ENCODE results near the gene HERC3. TPM values are rescaled to one million over a fixed set of nuclear protein-coding genes. Genes with fewer than 3 reads are reported as not detected.

HERC3 gene
- total RNA-seq, 1 experiment from 2014 or later = 5.5 TPM

DNA sequence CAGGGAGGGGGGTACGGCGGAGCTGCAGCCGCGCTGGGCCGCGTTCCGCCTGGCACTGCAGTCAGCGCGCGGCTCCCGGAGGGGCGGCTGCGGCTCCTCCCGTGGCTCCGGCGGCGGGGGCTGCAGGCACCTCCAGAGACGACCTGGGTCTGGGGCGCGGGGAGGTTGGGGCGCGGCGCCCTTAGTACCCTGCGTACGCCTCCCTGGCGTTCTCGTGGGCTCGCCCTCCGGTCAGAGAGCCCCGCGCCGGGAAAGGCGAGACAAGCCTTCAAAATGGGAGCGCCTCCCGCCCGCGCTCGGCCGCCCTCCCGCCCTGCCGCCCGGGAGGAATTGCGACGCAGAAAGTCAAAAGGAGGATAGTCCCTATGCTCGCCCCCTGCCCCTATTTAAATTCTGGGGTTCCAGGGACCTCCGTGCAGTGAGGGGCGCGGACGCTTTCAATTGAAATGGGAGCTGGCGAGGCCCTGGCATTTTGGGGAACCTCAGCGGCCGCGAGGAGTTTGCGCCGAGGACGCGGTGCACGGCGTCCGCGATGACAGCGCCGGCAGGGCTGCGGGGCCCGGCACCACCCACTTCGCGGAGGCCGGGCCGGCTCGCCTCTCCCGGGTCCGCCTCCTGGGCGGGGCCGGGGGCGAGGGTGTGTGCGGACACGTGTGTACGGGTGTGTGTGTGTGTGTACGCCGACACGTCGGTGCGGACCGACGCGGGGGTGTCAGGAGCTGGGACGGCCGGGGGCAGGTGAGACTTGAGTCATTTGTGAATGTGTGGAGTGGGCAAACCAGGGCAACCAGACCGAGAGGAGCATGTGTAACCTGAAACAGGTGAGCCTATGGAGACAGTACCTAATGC is 544 bp downstream of the HERC3 start (continued):
- TF ChIP-seq, protein P1, sequence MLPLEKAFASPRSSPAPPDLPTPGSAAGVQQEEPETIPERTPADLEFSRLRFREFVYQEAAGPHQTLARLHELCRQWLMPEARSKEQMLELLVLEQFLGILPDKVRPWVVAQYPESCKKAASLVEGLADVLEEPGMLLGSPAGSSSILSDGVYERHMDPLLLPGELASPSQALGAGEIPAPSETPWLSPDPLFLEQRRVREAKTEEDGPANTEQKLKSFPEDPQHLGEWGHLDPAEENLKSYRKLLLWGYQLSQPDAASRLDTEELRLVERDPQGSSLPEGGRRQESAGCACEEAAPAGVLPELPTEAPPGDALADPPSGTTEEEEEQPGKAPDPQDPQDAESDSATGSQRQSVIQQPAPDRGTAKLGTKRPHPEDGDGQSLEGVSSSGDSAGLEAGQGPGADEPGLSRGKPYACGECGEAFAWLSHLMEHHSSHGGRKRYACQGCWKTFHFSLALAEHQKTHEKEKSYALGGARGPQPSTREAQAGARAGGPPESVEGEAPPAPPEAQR (CRISPR knock-in tag; IDR thresholded peaks at IDR 0.05) = no peak
- no peak for TF ChIP-seq ZNF317 (CRISPR knock-in tag; IDR thresholded peaks at IDR 0.05; ENCODE audit: borderline replicate concordance, low read depth)
- TF ChIP-seq, protein P2, sequence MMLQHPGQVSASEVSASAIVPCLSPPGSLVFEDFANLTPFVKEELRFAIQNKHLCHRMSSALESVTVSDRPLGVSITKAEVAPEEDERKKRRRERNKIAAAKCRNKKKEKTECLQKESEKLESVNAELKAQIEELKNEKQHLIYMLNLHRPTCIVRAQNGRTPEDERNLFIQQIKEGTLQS (CRISPR knock-in tag; conservative IDR thresholded peaks at IDR 0.05) = no peak

DNA sequence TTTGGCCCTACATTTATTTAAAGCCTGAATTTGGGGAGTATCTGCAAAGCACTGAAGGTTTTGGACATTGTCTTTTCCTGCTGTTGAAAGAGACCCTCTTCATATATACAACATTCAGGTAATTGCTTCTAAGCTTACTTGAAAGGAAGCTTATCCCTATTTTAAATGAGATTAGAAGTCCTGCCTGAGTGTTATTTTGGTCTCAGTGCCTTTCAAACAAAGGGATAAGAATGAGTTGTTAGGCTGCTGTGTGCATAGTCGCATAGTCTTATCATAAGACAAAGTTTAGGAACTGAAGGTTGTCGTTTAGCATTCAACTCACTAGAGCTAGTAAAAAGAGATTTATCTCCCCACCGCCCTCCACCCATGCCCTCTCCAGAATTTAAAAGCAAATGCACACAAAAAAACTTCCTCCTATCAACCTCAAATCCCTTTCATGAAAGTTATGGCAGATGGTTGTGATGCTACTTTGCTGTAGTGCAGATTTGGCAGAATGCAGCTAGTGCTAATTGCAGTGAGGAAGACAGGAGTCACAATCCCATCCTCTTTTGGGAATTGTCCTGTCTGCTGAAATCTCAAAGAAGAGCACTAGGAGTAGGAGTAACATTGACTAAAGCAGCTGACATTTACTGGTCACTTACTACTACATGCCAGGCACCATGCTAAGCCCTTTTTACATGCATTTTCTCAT is 5.8 kb downstream of the HERC3 start:
- CTCF ChIA-PET = interaction anchor here (1.0 to 3.0 kb wide), 5 partner anchors 14 to 61 kb away, joined by 3 to 16 read pairs (median 3); no protein-coding TSS in a partner anchor
- H3K4me3 Mint-ChIP-seq = no peak overlapping the region
- DNase-seq (ENCODE audit: low spot score) = no peak
- TF ChIP-seq, protein P3, sequence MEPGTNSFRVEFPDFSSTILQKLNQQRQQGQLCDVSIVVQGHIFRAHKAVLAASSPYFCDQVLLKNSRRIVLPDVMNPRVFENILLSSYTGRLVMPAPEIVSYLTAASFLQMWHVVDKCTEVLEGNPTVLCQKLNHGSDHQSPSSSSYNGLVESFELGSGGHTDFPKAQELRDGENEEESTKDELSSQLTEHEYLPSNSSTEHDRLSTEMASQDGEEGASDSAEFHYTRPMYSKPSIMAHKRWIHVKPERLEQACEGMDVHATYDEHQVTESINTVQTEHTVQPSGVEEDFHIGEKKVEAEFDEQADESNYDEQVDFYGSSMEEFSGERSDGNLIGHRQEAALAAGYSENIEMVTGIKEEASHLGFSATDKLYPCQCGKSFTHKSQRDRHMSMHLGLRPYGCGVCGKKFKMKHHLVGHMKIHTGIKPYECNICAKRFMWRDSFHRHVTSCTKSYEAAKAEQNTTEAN (CRISPR knock-in tag; IDR thresholded peaks at IDR 0.05) = no peak
- TF ChIP-seq, protein P4, sequence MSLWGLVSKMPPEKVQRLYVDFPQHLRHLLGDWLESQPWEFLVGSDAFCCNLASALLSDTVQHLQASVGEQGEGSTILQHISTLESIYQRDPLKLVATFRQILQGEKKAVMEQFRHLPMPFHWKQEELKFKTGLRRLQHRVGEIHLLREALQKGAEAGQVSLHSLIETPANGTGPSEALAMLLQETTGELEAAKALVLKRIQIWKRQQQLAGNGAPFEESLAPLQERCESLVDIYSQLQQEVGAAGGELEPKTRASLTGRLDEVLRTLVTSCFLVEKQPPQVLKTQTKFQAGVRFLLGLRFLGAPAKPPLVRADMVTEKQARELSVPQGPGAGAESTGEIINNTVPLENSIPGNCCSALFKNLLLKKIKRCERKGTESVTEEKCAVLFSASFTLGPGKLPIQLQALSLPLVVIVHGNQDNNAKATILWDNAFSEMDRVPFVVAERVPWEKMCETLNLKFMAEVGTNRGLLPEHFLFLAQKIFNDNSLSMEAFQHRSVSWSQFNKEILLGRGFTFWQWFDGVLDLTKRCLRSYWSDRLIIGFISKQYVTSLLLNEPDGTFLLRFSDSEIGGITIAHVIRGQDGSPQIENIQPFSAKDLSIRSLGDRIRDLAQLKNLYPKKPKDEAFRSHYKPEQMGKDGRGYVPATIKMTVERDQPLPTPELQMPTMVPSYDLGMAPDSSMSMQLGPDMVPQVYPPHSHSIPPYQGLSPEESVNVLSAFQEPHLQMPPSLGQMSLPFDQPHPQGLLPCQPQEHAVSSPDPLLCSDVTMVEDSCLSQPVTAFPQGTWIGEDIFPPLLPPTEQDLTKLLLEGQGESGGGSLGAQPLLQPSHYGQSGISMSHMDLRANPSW (CRISPR knock-in tag; conservative IDR thresholded peaks at IDR 0.05; ENCODE audit: low read depth) = no peak
- TF ChIP-seq ZNF219 (CRISPR knock-in tag; IDR thresholded peaks at IDR 0.05; ENCODE audit: borderline replicate concordance) (no peak), SOX15 (CRISPR knock-in tag; IDR thresholded peaks at IDR 0.05) (no peak), SMAD4 (CRISPR knock-in tag; IDR thresholded peaks at IDR 0.05) (no peak), CREM (CRISPR knock-in tag; IDR thresholded peaks at IDR 0.05) (no peak), NFATC4 (CRISPR knock-in tag; IDR thresholded peaks at IDR 0.05) (no peak), FOXK1 (CRISPR knock-in tag; IDR thresholded peaks at IDR 0.05) (no peak), ZBTB21 (CRISPR knock-in tag; IDR thresholded peaks at IDR 0.05; ENCODE audit: borderline replicate concordance) (no peak), ZNF232 (CRISPR knock-in tag; IDR thresholded peaks at IDR 0.05) (no peak), JUN (CRISPR knock-in tag; IDR thresholded peaks at IDR 0.05) (no peak), JAZF1 (CRISPR knock-in tag; IDR thresholded peaks at IDR 0.05) (no peak)
- TF ChIP-seq, protein P5, sequence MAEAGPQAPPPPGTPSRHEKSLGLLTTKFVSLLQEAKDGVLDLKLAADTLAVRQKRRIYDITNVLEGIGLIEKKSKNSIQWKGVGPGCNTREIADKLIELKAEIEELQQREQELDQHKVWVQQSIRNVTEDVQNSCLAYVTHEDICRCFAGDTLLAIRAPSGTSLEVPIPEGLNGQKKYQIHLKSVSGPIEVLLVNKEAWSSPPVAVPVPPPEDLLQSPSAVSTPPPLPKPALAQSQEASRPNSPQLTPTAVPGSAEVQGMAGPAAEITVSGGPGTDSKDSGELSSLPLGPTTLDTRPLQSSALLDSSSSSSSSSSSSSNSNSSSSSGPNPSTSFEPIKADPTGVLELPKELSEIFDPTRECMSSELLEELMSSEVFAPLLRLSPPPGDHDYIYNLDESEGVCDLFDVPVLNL (CRISPR knock-in tag; IDR thresholded peaks at IDR 0.05; ENCODE audit: borderline replicate concordance, low read depth) = no peak
- TF ChIP-seq, protein P6, sequence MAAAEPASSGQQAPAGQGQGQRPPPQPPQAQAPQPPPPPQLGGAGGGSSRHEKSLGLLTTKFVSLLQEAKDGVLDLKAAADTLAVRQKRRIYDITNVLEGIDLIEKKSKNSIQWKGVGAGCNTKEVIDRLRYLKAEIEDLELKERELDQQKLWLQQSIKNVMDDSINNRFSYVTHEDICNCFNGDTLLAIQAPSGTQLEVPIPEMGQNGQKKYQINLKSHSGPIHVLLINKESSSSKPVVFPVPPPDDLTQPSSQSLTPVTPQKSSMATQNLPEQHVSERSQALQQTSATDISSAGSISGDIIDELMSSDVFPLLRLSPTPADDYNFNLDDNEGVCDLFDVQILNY (CRISPR knock-in tag; IDR thresholded peaks at IDR 0.05) = no peak
- TF ChIP-seq, protein P7, sequence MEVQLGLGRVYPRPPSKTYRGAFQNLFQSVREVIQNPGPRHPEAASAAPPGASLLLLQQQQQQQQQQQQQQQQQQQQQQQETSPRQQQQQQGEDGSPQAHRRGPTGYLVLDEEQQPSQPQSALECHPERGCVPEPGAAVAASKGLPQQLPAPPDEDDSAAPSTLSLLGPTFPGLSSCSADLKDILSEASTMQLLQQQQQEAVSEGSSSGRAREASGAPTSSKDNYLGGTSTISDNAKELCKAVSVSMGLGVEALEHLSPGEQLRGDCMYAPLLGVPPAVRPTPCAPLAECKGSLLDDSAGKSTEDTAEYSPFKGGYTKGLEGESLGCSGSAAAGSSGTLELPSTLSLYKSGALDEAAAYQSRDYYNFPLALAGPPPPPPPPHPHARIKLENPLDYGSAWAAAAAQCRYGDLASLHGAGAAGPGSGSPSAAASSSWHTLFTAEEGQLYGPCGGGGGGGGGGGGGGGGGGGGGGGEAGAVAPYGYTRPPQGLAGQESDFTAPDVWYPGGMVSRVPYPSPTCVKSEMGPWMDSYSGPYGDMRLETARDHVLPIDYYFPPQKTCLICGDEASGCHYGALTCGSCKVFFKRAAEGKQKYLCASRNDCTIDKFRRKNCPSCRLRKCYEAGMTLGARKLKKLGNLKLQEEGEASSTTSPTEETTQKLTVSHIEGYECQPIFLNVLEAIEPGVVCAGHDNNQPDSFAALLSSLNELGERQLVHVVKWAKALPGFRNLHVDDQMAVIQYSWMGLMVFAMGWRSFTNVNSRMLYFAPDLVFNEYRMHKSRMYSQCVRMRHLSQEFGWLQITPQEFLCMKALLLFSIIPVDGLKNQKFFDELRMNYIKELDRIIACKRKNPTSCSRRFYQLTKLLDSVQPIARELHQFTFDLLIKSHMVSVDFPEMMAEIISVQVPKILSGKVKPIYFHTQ (CRISPR knock-in tag; IDR thresholded peaks at IDR 0.05) = no peak
- TF ChIP-seq, protein P8, sequence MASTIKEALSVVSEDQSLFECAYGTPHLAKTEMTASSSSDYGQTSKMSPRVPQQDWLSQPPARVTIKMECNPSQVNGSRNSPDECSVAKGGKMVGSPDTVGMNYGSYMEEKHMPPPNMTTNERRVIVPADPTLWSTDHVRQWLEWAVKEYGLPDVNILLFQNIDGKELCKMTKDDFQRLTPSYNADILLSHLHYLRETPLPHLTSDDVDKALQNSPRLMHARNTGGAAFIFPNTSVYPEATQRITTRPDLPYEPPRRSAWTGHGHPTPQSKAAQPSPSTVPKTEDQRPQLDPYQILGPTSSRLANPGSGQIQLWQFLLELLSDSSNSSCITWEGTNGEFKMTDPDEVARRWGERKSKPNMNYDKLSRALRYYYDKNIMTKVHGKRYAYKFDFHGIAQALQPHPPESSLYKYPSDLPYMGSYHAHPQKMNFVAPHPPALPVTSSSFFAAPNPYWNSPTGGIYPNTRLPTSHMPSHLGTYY (CRISPR knock-in tag; IDR thresholded peaks at IDR 0.05) = no peak
- TF ChIP-seq, protein P9, sequence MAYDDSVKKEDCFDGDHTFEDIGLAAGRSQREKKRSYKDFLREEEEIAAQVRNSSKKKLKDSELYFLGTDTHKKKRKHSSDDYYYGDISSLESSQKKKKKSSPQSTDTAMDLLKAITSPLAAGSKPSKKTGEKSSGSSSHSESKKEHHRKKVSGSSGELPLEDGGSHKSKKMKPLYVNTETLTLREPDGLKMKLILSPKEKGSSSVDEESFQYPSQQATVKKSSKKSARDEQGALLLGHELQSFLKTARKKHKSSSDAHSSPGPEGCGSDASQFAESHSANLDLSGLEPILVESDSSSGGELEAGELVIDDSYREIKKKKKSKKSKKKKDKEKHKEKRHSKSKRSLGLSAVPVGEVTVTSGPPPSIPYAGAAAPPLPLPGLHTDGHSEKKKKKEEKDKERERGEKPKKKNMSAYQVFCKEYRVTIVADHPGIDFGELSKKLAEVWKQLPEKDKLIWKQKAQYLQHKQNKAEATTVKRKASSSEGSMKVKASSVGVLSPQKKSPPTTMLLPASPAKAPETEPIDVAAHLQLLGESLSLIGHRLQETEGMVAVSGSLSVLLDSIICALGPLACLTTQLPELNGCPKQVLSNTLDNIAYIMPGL (CRISPR knock-in tag; IDR thresholded peaks at IDR 0.05) = no peak

More for the DNA sequence above, 5.8 kb downstream of the HERC3 start:
- POLR2A ChIA-PET = no interaction called here
- Mint-ChIP-seq H3K27me3 (ENCODE audit: low read depth) (peaks cover 32% of the 10 kb centered on the region), H3K9me3 (no peaks in the 10 kb centered on the region), H3K27ac (no peak overlapping the region), H3K36me3 (no peaks in the 10 kb centered on the region), H3K4me1 (peaks cover 46% of the 10 kb centered on the region)
- peak; percentile 71 for ATAC-seq

All from WTC11 (cell line).